Measurements from ENCODE around the gene ETNK2.
A peak's percentile ranks its signal among the peaks of the same experiment; 100 is the strongest.

The ETNK2 gene

GRCh38 chr1:204174958-204175357, 23.1 kb upstream of the ETNK2 start:
- no peak for DNase-seq

GRCh38 chr1:204172404-204173029, 20.7 kb upstream of the ETNK2 start:
- DNase-seq, result no peak

DNA sequence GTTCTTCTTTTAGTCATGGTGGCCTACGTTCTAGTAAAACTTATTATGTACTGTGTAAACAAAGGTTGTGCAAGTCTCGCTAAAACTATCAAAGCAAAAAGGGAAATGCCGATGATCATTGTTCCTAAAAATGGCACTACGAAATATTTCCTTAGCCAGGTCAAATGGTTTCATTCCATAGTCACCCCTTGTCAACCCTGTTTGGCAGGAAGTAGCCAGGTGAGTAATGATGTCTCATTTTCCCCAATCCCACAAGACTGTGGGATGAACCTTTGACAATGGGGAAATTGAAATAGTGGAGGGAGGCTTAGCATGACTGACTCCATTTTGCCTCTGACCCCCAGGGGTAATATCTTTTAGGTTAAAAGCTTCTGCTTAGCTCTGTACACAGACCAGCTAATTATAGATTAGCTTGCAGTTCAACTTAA, 19.9 kb upstream of the ETNK2 start:
- no peak for DNase-seq

- DNase-seq, result no peak
Observed at GRCh38 chr1:204170494-204171155, 18.8 kb upstream of the ETNK2 start.

GRCh38 chr1:204169858-204170257, 18.0 kb upstream of the ETNK2 start:
- DNase-seq, result no peak

DNA sequence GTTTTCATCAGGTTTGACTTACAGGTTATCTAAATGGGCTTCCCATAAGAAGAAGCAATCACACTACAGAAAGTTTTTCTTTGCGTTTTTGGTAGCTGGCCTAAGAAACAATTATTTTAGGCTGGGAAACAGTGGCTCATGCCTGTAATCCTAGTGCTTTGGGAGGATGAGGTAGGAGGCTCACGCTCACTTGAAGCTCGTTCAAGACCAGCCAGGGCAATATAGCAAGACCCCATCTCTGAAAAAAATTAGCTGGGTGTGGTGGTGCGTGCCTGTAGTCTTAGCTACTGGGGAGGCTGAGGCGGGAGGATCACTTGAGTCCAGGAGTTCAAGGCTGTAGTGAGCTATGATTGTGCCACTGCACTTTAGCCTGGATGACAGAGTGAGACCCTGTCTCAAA, 15.9 kb upstream of the ETNK2 start:
- DNase-seq, result no peak

DNA sequence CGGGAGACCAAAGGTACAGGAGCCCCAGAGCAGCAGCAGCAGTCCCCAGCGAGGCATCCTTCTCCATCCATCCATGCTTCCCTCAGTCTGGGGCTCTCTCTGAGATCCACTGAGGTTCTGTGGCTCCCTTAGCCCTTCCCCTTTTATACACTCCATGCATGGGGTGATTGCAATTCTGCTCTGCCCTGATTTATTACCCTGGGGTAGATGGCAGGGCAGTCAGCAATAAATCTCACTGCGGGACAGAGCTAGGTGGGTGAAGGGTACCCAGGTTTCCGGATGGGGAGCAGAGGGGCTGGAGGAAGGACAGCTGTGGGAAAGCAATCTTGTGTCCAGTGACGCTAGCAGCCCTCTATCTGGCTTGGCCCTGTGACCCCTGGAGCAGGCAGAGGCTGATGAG, 14.4 kb upstream of the ETNK2 start, which contains the start of gene REN:
Gene REN, minus strand, starts transcription at position 119 of the 400 bp plus-strand sequence. Its CDS starts 44 bp downstream, at position 75.
- no peak for DNase-seq

DNA sequence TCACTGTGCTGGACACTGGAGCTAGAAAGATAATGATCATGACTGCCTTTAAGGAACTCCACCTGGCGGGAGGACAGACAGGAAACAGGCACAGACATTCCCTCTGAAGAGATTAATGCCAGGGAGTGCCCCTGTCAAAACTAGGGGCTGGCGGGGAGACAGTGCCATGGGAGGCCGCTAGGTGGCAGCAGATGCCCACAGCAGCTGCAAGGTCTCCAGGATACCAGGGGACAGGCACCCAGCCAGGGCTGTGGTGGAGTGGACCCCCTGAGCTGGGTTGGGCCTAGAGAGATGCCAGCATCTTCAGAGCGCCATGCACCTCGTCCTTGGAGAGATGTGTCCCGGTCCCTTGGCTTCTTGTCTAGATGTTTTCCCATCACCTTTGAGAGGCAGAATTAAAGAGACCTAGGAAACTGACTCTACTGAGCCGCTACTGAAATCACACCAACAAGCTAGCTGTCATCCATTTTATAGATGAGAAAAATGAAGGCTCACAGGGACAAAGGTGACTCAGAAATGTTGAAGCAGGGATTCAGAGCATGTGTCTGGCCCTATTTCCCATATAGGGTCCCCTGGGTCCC, 10.7 kb upstream of the ETNK2 start:
- DNase-seq, result peak; percentile 91

DNA sequence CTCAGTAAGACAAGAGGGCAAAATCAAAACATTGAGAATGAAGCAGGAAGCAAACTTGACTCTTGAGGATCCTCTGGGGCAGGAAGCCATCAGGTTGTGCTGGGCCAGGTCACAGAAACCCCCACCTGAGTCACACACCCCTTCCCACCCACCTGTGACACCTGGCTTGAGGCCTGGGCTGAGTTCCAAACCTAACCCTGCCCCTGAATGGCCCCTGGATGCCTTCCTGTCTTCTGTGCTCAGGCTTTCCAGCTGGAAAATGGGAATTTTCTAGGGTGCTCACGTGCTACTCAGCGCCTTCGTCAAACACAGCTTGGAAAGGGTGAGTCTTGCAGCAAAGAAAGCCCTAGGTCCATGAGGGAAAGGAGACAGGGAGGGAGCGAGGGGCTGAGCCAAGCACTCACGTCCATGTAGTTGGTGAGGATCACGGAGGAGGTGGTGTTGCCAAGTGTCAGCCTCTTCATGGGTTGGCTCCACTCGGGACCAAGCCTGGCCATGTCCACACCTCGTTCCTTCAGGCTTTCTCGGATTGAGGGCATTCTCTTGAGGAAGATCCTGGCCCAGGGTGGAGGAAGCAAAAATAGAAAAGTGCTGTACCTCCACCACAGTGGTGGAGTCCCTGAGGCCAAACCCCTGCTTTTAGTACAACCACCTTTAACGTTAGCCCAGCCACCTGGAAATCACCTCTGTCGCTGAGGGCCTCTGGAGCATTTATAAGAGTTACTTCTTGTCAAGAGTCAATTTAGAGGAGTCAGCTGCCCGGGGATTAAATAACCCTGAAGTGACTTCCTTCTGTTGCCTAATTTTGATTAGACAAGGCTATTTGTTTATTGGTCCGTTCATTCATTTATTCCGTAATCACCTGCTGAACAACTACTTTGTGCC, 10.0 kb upstream of the ETNK2 start:
- no peak for DNase-seq

- DNase-seq, result no peak
Observed at GRCh38 chr1:204157962-204158361, 6.1 kb upstream of the ETNK2 start.

DNA sequence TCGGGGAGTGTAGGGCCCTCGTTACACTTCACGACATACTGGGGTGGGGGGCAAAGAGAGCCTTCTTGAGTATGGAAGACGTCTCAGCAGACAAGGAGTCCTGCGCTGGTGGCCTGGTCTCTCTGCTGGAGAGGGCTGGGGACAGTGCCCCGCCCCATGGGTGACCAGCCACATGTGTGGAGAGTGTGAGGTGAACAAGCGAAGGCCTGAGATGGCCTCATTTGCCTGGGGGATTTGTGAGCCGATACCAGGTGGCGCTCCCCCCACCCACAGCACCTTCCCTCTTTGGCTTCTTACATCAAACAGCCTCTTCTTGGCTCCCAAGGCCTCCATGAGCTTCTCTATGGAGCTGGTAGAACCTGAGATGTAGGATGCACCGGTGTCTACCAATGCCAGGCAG, 4.0 kb upstream of the ETNK2 start:
- DNase-seq, result no peak

DNA sequence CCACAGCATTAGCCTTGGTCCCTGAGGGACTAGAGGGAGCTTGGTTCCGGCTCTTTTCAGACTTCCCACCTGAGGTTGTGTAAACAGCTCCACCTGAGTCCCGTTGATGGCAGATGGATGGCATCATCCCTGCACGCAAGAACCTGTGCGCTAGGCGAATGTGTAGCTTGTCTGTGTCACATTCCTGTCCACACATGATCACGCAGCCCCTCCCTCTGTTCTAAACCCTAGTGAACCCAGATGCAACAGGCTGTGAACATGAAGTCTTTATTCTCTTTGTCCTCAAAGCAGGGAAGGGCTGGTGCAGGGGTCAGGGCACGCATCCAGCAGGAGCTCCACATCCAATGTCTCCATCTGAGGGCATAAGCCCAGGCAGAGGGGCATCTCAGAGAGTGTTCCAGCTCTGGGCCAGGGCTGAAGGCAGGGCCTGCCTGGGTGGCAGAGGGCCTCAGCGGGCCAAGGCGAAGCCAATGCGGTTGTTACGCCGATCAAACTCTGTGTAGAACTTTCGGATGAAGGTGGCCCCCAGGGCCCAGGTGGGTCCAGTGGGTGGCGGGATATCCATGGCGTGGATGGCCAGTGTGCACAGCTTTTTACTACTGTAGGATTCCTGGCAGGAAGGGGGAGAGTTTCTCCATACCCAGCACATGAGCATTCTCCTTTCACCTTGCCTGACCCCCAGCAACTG, 2.9 kb upstream of the ETNK2 start:
- no peak for DNase-seq

GRCh38 chr1:204153667-204154066, 1.8 kb upstream of the ETNK2 start:
- no peak for DNase-seq

GRCh38 chr1:204152310-204153044, 633 bp upstream of the ETNK2 start:
- DNase-seq, result no peak

GRCh38 chr1:204150702-204151551, 917 bp downstream of the ETNK2 start:
- peak; percentile 70 for DNase-seq

DNA sequence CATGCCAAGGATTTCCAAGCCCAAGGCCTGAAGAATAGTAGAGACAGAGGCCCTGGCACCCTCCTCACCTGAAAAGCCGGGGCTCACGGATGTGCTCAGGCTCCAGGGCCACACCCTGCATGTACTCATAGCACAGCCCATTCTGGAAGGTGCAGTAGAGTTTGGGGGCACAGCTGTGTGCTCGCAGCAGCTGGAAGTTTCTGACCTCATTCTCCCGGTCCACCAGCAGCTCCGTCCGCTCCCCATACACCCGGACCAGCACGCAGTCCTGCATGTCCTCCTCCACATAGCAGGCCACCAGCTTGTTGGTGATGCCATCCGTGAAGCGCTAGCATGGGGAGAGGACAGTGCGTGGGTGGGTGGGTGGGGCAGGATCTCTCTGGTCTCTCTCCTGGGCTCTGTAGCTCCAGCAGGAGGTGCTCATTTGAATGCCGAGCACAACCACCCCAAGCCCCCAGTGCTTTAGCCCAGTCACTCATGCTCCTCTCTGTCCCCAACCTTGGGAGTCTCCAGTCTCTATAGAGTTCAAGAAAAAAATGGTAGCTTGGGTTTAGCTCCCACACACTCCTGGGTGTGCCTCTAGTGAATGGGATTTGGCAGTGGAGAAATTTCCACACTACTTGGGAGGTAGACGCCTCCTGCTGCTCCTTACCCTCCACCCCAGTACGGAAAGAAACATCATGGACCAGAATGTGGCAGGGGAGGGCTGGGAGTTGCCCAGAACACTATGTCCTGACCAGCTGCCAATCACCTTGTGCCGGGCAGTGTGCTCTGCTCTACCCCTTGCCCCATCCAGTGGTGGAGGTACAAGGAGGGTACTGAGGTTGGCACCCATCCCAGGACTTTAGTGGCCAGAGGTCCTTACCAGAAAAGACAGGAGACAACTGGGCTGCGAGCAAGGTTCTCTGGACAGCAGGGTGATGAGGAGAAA, 1.9 kb downstream of the ETNK2 start:
- no peak for DNase-seq

- DNase-seq, result no peak
Observed at GRCh38 chr1:204149107-204149506, 2.7 kb downstream of the ETNK2 start.

DNA sequence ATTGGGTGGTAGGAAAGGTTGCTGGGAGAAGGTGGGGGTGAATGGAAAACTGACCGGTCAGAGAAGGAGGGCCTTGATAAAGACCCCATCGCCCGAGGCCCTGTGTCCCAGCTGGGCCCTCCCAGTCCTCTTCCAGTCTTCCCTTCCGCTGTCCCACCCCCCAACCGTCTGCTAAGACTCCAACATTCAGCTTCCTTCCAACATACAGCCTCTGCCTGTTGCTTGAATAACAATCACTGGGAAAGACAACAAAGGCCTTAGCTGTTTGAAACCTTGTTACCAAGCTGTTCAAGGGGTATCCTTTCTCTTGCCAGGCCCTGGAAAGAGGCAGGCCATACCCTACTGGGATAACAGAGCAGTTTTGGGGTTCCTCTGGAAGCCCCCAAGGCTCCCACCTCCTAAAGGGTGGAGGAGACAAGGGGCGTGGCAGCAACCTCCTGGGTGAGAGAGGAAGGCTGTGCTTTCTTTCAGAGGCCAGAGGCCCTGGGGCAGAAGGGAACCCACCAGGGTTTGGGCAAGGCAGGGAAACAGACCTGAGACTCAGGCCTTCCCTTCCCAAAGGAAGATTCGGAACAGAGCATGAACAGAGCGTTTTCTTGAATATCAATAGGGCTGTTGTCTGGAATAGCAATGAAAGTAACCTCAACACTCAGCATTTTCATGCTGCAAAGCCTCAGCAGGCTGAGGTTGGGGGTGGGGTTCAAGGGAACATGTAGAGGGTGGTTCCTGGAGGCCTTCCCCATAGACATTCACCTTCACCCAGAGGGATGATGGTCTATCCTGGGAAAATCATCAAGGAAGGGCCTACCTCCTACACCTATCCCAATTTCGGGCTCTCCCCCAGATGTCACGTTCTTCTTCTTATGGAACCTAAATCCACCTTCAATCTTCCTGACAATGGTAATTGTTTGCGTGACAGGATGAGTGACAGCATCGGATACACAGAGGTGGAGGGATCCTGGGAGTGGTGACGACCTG, 4.1 kb downstream of the ETNK2 start:
- no peak for DNase-seq

DNA sequence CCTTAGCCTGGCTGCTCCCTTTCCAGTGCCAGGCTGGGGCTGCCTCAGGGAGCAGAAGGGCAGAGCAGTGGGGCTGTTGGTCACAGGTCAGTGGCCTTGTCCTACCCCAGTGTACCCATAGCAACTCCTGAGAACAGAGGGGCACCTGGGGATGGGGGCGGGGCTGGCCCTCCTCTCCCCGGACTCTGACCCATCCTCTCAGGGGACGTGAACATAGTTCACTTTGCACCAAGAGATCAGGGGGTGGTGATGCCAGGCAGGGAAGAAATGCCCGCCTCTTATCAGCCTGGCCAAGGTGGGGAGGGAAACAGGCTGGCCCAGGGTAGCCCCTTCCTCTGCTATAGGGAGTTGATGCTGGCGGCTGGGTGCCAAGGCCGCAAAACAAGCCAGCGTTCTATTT, 4.9 kb downstream of the ETNK2 start:
- DNase-seq, result no peak
